Stimulated activated naive CD8-positive, alpha-beta T cell treated with anti-CD3 and anti-CD28 coated beads, Interleukin-15, Interleukin-2, amounts not matched to agents 100 U/mL and 50 U/mL, for 24 hours (primary cell): ENCODE results near the gene FRMD7.
"Not testable (repeated sequence)": the region's sequence is repeated elsewhere in the genome, so short reads cannot be mapped to it uniquely, and the experiment has no call there.

Experiments used
- ATAC-seq: fragments of 150-1000 bp; cut with Tn5 transposase; one replicate; pipeline ENCODE4 v1.10.0; 2021
- DNase-seq: peaks from one replicate; pipeline ENCODE4 v3.0.0; 2021

Gene FRMD7

GRCh38 chrX:132092439-132093065 is 35.3 kb downstream of the FRMD7 start:
- ATAC-seq (peak; percentile 52), DNase-seq (peak; percentile 47)

GRCh38 chrX:132090403-132091159 is 37.2 kb downstream of the FRMD7 start:
- DNase-seq (no peak), ATAC-seq (no peak)

GRCh38 chrX:132088864-132089263 is 39.0 kb downstream of the FRMD7 start:
- DNase-seq: no peak
- no peak for ATAC-seq

- ATAC-seq (no peak), DNase-seq (no peak)
Observed at GRCh38 chrX:132086672-132087071, 41.1 kb downstream of the FRMD7 start.

- ATAC-seq (no peak), DNase-seq (no peak)
Observed at GRCh38 chrX:132085786-132086185, 42.0 kb downstream of the FRMD7 start.

- ATAC-seq (no peak), DNase-seq (no peak)
Observed at GRCh38 chrX:132077912-132078311, 49.9 kb downstream of the FRMD7 start.

- DNase-seq: no peak
- no peak for ATAC-seq
Observed at GRCh38 chrX:132077414-132077813, 50.4 kb downstream of the FRMD7 start.

GRCh38 chrX:132071254-132071653 is 56.6 kb downstream of the FRMD7 start:
- ATAC-seq: no peak
- DNase-seq: no peak

- no peak for ATAC-seq
- no peak for DNase-seq
Observed at GRCh38 chrX:132068405-132068804, 59.4 kb downstream of the FRMD7 start.

- DNase-seq (no peak), ATAC-seq (no peak)
Observed at GRCh38 chrX:132063862-132064261, 64.0 kb downstream of the FRMD7 start.

- ATAC-seq: no peak
- no peak for DNase-seq
Observed at GRCh38 chrX:132063334-132063733, 64.5 kb downstream of the FRMD7 start.

- ATAC-seq (no peak), DNase-seq (no peak)
Observed at GRCh38 chrX:132059973-132060540, 67.8 kb downstream of the FRMD7 start.

- ATAC-seq (peak; percentile 40), DNase-seq (no peak)
Observed at GRCh38 chrX:132058975-132059374, 68.8 kb downstream of the FRMD7 start.

- no peak for DNase-seq
- ATAC-seq: no peak
Observed at GRCh38 chrX:132058050-132058449, 69.8 kb downstream of the FRMD7 start.

GRCh38 chrX:132051778-132052177 is 76.0 kb downstream of the FRMD7 start:
- ATAC-seq, DNase-seq: not testable (repeated sequence)

- no peak for ATAC-seq
- no peak for DNase-seq
Observed at GRCh38 chrX:132046533-132046932, 81.3 kb downstream of the FRMD7 start.

GRCh38 chrX:132045456-132045855 is 82.4 kb downstream of the FRMD7 start:
- DNase-seq (no peak), ATAC-seq (no peak)

- no peak for ATAC-seq
Observed at GRCh38 chrX:132044953-132045352, 82.9 kb downstream of the FRMD7 start.

GRCh38 chrX:132043977-132044376 is 83.8 kb downstream of the FRMD7 start:
- ATAC-seq (no peak), DNase-seq (no peak)

More at GRCh38 chrX:132044953-132045352, 82.9 kb downstream of the FRMD7 start:
- DNase-seq: no peak

GRCh38 chrX:132041015-132041414 is 86.8 kb downstream of the FRMD7 start:
- no peak for DNase-seq
- ATAC-seq: no peak

GRCh38 chrX:132040066-132040465 is 87.8 kb downstream of the FRMD7 start:
- ATAC-seq (no peak), DNase-seq (no peak)

GRCh38 chrX:132037479-132037993 is 90.3 kb downstream of the FRMD7 start:
- no peak for DNase-seq
- ATAC-seq: no peak

- ATAC-seq (no peak), DNase-seq (no peak)
Observed at GRCh38 chrX:132034648-132035047, 93.2 kb downstream of the FRMD7 start.
